ENCODE data around the gene ZNF488. TPM values are rescaled to one million over a fixed set of nuclear protein-coding genes. Genes with fewer than 3 reads are reported as not detected.

Gene ZNF488
- total RNA-seq, 4 donors from 2014 or later, result 0.12 to 0.47 TPM; not detected in 2

- H3K9me3 ChIP-seq, result no peaks in the 10 kb centered on the region
- 71 to 75% methylated on average over 3 to 7 of the region's 9 CpGs for WGBS, 2 donors (ENCODE audit: low coverage in 1 of 2)
Observed at GRCh38 chr10:47318706-47319105, 65.4 kb downstream of the ZNF488 start.

DNA sequence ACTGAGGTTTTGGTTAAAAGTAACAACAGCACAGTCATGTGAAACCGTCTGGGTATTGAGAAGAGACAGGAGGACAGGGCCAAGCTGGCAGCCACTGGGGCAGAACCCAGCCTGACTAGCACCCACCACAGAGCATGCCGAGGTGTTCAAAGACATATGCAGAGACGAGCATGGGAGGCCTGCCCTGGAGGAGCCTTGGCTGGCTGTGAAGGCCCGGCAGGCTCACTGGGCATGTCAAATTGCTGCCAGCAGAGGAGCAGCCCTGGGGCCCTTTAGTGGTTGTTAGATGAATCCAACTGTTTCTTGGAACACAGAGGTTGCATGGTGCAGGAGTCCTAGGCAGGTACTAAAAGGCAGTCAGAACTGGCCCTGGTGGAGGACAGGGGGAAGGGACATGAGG lies 66.8 kb downstream of the ZNF488 start:
- no peaks in the 10 kb centered on the region for H3K9me3 ChIP-seq
- no peak for TF ChIP-seq EP300 (IDR thresholded peaks at IDR 0.05)
- no peak for TF ChIP-seq POLR2AphosphoS5 (IDR thresholded peaks at IDR 0.05)
- no peak for TF ChIP-seq POLR2A (IDR thresholded peaks at IDR 0.05)
- TF ChIP-seq CTCF (IDR thresholded peaks at IDR 0.05), result no peak
- no peaks in the 10 kb centered on the region for H3K36me3 ChIP-seq
- peaks cover 7% of the 10 kb centered on the region for H3K27me3 ChIP-seq
- no peaks in the 10 kb centered on the region for H3K4me1 ChIP-seq
- H3K4me3 ChIP-seq, result no peak overlapping the region
- no peak overlapping the region for H3K27ac ChIP-seq
- WGBS, 2 donors (ENCODE audit: low coverage in 1 of 2), result 82 to 86% methylated on average over 1 to 2 of the region's 4 CpGs
- ATAC-seq, result no peak

More at GRCh38 chr10:47318706-47319105, 65.4 kb downstream of the ZNF488 start:
- H3K27ac ChIP-seq, result no peak overlapping the region
- no peaks in the 10 kb centered on the region for H3K36me3 ChIP-seq
- H3K4me1 ChIP-seq, result no peaks in the 10 kb centered on the region
- ATAC-seq, result no peak
- peaks cover 21% of the 10 kb centered on the region for H3K27me3 ChIP-seq
- TF ChIP-seq POLR2AphosphoS5 (IDR thresholded peaks at IDR 0.05) (no peak), EP300 (IDR thresholded peaks at IDR 0.05) (no peak), POLR2A (IDR thresholded peaks at IDR 0.05) (no peak), CTCF (IDR thresholded peaks at IDR 0.05) (no peak)
- H3K4me3 ChIP-seq, result no peak overlapping the region

- H3K4me3 ChIP-seq, result no peak overlapping the region
- H3K36me3 ChIP-seq, result no peaks in the 10 kb centered on the region
- H3K27ac ChIP-seq, result no peak overlapping the region
- no peak for ATAC-seq
- H3K4me1 ChIP-seq, result peaks cover 0 to 10% (median 0%) of the 10 kb centered on the region in 3 donors
- no peak for TF ChIP-seq EP300 (IDR thresholded peaks at IDR 0.05)
- TF ChIP-seq POLR2AphosphoS5 (IDR thresholded peaks at IDR 0.05), result no peak
- TF ChIP-seq CTCF (IDR thresholded peaks at IDR 0.05), result no peak
- TF ChIP-seq POLR2A (IDR thresholded peaks at IDR 0.05), result no peak
- WGBS, 2 donors (ENCODE audit: low coverage in 1 of 2), result 71 to 72% methylated on average over 5 of the region's 5 CpGs
- H3K9me3 ChIP-seq, result no peaks in the 10 kb centered on the region
- peaks cover 5% of the 10 kb centered on the region for H3K27me3 ChIP-seq
Observed at GRCh38 chr10:47316131-47316530, 68.0 kb downstream of the ZNF488 start.

Other genes starting within 250 kb of the ZNF488 start
- gene GDF10, start 84.1 kb downstream of the ZNF488 start, total RNA-seq, result 10 to 100 TPM in 2 of 4 donors, 1 to 10 TPM in 2; 5.8 to 29.7 (median 10.8) TPM
- gene GDF2, start 61.8 kb downstream of the ZNF488 start, total RNA-seq, result not detected
- gene RBP3, start 35.9 kb downstream of the ZNF488 start, total RNA-seq, result not detected
- 1 to 10 TPM in 1 of 4 donors, under 1 TPM in 1, not detected in 2; 0.47 to 7.3 TPM for gene ANXA8, start 99.8 kb upstream of the ZNF488 start, total RNA-seq
- not detected for gene FAM25G, start 107.4 kb upstream of the ZNF488 start, total RNA-seq
- 10 to 100 TPM in 1 of 4 donors, 1 to 10 TPM in 3; 1.6 to 11.7 (median 5.1) TPM for gene AGAP9, start 139.3 kb upstream of the ZNF488 start, total RNA-seq

Measured in gastroesophageal sphincter (tissue), 4 donors.